Measurements from ENCODE around the gene MZT2B.
"Not testable (repeated sequence)": the region's sequence is repeated elsewhere in the genome, so short reads cannot be mapped to it uniquely, and the experiment has no call there.

MZT2B gene

DNA sequence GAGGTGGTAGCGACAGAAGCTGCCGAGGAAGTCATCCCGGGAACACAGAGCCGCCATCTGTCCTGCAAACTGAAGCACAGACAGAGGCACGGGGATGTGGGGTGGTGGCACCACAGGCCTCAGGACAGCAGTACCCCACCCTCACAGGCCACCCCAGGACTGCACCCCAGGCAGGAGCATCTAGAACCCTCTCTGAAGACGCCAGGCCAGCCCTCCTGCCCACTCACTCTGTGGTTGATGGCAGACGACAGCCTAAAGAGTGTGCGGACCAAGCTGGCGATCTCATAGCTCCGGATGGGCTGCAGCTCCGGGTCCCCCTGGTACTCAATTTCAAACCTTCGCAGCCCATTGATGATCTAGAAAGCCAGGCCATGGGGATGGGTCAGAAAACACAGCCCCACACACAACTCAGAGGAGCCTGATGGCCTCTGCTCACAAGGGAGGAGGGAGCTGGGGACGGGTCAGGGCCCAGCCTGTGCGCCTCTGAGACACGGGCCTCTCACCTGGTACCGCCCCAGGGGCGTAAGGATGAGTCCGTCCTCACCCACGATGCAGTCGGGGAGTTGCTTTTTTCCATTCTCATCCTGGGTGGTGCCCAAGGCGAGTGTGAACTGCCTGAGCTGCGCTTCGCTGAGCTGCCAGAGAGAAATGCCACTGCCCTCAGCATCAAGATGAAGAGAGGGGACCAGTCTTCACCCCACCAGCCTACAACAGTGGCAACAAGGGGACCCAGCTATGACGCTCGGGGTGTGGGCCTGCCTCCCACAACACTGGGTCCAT is 29.1 kb upstream of the MZT2B start:
- DNase-seq = no peak

GRCh38 chr2:130153721-130154422 is 28.2 kb upstream of the MZT2B start:
- not testable (repeated sequence) for DNase-seq

DNA sequence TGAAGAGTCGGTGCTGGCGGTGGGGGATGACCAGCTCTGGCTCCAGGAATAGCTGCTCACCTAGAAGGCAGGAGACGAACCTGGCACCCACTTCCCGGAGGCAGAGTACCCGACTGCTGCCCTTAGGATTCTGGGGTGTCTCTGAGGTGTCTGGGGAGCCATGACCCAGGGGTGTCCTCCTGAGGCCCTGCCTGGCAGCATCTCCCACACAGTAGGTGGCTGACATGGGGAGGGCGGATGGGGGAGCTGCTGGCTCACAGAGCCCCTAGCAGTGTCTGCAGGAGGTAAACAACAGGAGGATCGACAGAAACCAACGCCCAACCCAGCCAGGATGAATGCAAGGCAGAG is 27.7 kb upstream of the MZT2B start:
- not testable (repeated sequence) for DNase-seq

GRCh38 chr2:130154773-130155765 is 27.0 kb upstream of the MZT2B start:
- no peak for DNase-seq

DNA sequence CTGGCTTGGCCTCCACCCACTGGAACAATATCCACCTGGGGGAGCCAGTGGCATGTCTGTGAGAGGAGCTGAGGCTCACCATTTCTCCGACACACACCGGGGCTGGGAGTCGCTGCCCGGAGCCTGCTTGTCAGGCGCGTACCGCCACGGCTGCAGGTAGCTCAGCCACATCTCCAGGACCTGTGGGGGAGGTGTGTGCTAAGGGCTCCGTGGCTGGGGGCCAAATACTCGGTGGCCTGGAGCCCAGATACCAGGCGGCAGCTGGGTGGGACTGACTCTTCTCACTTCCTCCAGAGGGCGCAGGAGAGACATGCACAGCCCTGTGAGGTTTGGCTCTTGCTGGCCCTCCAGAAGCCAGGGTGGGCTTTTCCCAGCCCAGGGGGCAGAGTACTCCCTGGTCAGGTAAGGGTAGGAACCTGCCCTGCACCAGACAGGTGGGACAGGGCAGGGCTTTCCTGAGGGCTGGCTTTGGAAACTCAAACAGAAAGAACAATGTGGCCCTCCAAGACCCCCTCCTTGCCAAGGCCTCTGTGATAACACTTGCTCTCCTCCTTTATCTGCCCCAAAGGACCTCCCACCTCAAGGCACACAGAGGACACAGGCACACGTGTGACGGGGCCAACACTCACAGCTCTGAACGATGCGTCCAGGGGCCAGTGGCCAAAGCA is 26.0 kb upstream of the MZT2B start:
- not testable (repeated sequence) for DNase-seq

DNA sequence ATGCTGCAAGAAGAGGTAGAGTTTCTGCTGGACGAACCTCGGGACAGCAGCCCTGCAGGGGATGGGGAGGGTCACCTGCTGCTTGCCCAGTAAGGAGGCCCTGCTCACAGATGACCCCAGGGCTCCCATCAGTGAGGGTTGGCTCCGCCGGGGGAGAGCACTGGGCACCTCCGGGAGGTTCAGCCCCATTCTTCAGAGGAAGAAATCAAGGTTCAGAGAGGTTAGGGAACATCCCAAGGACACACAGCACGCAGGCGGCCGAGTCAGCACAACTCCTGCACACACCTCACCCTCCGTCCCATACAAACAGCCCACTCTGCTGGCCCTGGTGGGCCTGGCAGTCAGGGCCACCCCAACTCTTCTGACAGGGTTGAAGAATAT is 25.4 kb upstream of the MZT2B start:
- no peak for DNase-seq

DNA sequence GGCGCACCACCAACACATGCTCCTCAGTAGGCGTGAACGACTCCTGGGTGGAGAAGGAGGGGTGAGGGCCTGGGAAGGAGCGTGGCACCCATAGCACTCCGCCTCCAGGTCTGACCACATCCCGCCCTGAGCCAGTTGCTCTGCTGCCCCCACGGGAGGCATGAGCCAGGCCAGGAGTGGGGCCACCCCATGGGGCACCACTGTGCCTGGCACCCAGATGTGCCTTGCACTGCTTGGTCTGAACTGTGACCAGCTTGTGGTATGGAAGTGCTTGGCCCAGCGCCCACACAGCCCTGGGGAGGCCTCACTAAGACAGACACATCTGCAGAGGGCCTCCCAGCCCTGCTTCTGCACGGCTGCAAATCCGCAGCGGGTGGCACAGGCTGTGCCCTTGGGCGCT is 24.7 kb upstream of the MZT2B start:
- not testable (repeated sequence) for DNase-seq

DNA sequence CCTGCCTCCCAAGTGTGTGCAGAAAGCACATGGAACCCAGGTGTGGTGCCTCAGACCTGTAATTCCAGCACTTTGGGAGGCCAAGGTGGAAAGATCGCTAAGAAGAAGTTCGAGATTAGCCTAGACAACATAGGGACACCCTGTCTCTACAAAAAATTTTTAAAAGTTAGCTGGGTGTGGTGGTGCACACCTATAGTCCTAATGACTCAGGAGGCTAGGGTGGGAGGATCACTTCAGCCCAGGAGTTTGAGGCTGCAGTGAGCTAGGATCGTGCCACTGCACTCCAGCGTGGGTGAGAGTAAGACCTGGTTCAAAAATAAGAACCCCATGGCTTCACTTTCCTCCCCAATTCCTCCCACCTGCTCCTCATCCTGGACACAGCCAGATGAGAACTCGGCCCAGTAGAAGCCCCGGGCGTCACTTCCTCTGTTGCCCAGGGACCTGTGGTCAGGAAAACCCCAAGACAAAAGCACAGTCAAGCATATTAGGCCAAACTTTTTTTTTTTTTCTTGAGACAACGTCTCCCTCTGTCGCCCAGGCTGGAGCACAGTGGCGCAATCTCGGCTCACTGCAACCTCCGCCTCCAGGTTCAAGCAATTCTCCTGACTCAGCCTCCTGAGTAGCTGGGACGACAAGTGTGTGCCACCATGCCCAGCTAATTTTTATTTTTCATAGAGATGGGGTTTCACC is 24.1 kb upstream of the MZT2B start:
- not testable (repeated sequence) for DNase-seq

DNA sequence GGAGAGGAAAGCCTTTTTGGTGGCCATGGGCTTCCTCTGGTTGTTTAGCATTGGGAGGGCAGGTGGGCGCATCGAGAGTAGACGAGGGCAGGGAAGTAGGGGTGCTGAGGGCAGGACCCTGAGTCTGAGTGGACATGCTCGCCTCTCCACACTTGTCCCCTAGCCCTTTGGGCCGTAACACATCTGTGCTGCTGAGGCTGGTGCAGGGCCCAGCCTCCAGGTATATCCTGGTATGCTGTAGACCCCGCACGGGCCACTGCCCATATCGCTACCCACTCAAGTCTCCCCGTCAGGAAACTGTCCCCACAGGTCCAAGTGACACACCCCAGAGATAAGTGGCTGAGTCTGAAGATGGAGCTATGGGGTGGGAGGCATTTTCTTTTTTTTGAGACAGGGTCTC is 23.4 kb upstream of the MZT2B start:
- DNase-seq = no peak

GRCh38 chr2:130159376-130159775 is 22.7 kb upstream of the MZT2B start:
- DNase-seq = not testable (repeated sequence)

DNA sequence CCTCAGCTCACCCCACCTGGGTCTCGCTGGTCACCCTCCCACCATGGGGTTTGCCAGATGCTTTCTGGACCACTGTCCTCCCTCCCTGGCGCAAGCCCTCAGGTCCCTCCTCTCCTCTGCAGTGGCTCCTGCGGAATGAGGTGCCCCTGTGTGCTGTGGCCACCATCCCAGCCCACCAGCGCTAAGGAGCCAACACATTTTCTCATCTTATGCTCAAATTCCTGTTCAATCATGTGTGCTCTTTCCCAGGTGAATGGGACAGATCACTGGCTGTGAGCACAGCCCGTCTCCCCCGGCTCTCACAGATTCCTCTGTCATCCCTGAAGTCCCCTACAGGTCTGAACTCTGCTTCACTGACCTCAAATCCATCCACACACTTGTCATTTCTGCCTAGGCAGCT is 21.9 kb upstream of the MZT2B start:
- DNase-seq = no peak

GRCh38 chr2:130160838-130161705 is 21.0 kb upstream of the MZT2B start:
- DNase-seq = not testable (repeated sequence)

- DNase-seq = not testable (repeated sequence)
These were observed 19.6 kb upstream of the MZT2B start for GRCh38 chr2:130162486-130162885.

DNA sequence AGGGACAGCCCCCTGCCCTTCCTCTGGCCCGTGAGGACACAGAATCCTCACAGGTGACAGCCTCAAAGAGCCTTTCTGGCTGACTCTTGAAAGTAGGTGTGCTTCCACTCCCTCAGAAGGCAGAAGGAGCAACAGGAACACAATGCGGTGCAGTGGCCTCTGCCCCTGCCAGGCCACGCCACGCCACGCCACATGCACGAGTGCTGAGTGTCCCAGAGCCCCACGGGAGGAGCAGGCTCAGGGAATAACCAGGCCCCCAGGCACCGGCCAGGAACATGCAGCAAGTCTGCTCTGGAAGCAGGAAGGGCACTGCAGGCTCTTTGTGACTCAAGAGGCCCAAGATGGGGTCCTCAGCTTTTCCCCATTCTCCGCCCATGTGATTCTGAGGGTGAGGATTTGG is 19.1 kb upstream of the MZT2B start:
- no peak for DNase-seq

- DNase-seq = no peak
These were observed 16.6 kb upstream of the MZT2B start for GRCh38 chr2:130165293-130166016.

DNA sequence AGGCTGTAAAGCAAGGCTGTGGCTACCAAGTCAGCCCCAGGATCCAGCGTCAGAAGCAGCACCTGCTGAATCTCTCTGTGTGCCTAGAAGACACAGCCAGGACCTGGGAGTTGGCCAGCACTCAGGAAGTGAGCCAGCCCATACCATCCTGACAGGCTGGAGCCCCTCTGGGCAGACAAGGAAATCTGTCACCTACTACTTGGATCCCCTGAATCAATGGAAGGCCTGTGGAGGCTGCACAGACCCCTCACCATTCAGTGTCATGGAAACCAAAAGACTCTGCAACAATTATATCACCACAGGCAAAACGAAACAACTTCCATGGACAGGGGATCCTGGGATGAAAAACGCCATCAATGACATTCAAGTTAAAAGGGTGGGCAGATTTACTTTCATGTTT is 15.5 kb upstream of the MZT2B start:
- DNase-seq = not testable (repeated sequence)

DNA sequence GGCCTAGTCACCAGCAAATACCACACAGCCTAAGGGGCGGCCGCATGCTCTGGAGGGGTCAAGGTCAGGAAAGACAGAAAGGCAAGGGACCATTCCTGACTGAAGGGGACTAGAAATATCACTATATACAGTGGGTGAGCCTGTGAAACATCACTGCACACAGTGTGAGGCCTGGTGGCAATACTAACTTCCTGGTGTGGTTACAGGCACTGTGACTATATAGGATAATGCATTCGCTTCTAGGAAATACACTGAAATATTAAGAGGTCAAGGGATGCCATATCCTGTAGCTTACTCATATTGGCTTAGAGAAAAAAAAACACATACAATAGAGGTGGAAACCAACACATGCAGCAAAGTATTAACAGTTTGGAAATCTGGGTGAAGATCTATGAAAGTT is 12.9 kb upstream of the MZT2B start:
- DNase-seq = not testable (repeated sequence)

GRCh38 chr2:130169896-130170295 is 12.2 kb upstream of the MZT2B start:
- no peak for DNase-seq

GRCh38 chr2:130174866-130175265 is 7.2 kb upstream of the MZT2B start:
- DNase-seq = not testable (repeated sequence)
